Uterus (tissue), 2 donors: ENCODE data around the gene SEZ6.

ENCODE experiments used
- CTCF ChIP-seq, 4 experiments: fragments of 200-600 bp in 2 of 4; fragments of 450-650 bp in 2 of 4; sonication (generic) in 2 of 4; IDR thresholded peaks; one replicate each; pipeline ENCODE4 v1.5.1; 2016 to 2019; ENCODE audit warnings: antibody characterized with exemption in 4 of 4, mild to moderate bottlenecking in 2 of 4, moderate library complexity in 1 of 4
- POLR2A ChIP-seq, 2 donors: fragments of 450-650 bp; IDR thresholded peaks; one replicate each; pipeline ENCODE4 v1.6.1; 2016; ENCODE audit warnings: antibody characterized with exemption in 2 of 2, mild to moderate bottlenecking in 1 of 2, moderate library complexity in 1 of 2

GRCh38 chr17:29010586-29010985 is 4.8 kb upstream of the SEZ6 start:
- TF ChIP-seq CTCF (IDR thresholded peaks at IDR 0.05) (no peak), POLR2A (IDR thresholded peaks at IDR 0.05) (no peak)
